Superior temporal gyrus (tissue), 1 donor: ENCODE measurements around the gene CCDC50.

ENCODE experiments used
- DNase-seq: peaks from one replicate; pipeline ENCODE4 v3.0.0-alpha.2; 2016; ENCODE audit errors: extremely low spot score

The CCDC50 gene

GRCh38 chr3:191420771-191421170 lies 91.6 kb downstream of the CCDC50 start:
- DNase-seq: no peak

GRCh38 chr3:191424881-191425280 lies 95.7 kb downstream of the CCDC50 start:
- no peak for DNase-seq

- DNase-seq: no peak
These were observed 96.1 kb downstream of the CCDC50 start for GRCh38 chr3:191425322-191425734.

- no peak for DNase-seq
These were observed 97.1 kb downstream of the CCDC50 start for GRCh38 chr3:191426311-191426710.

GRCh38 chr3:191428177-191428576 lies 99.0 kb downstream of the CCDC50 start:
- DNase-seq: no peak

GRCh38 chr3:191430103-191430502 lies 100.9 kb downstream of the CCDC50 start:
- no peak for DNase-seq

- DNase-seq: no peak
These were observed 102.1 kb downstream of the CCDC50 start for GRCh38 chr3:191431160-191431822.

- DNase-seq: no peak
These were observed 103.0 kb downstream of the CCDC50 start for GRCh38 chr3:191432162-191432561.

- DNase-seq: no peak
These were observed 104.8 kb downstream of the CCDC50 start for GRCh38 chr3:191434024-191434423.

- DNase-seq: no peak
These were observed 106.8 kb downstream of the CCDC50 start for GRCh38 chr3:191435981-191436380.

- no peak for DNase-seq
These were observed 109.1 kb downstream of the CCDC50 start for GRCh38 chr3:191438150-191438814.

- DNase-seq: no peak
These were observed 111.3 kb downstream of the CCDC50 start for GRCh38 chr3:191440532-191440931.

GRCh38 chr3:191441687-191442086 lies 112.5 kb downstream of the CCDC50 start:
- DNase-seq: peak; percentile 51

GRCh38 chr3:191444569-191444968 lies 115.4 kb downstream of the CCDC50 start:
- DNase-seq: peak; percentile 72
